Panc1 (cell line): ENCODE data around the gene GEMIN4. TPM values are rescaled to one million over a fixed set of nuclear protein-coding genes. Genes with fewer than 3 reads are reported as not detected.
"Not testable (repeated sequence)": the region's sequence is repeated elsewhere in the genome, so short reads cannot be mapped to it uniquely, and the experiment has no call there.

ENCODE experiments used
- ATAC-seq: fragments of 200-7000 bp; cut with Tn5 transposase; 2 replicates; pipeline ENCODE4 v1.9.1; 2020; ENCODE audit warnings: mild to moderate bottlenecking, moderate library complexity
- BruUV-seq: library from RNA; stranded (reverse); fragments of 400-500 nt; replicated peaks from 2 replicates; lab custom pipeline; 2021; lab: Mats Ljungman, UMichigan
- CTCF ChIA-PET: fragments of 300-600 bp; sonication (Branson Sonifier 250); formaldehyde crosslinking; loops from one replicate; lab custom pipeline; 2022; ENCODE audit warnings: antibody characterized with exemption; lab: Charles Lee
- POLR2A ChIA-PET: fragments of 300-600 bp; sonication (Branson Sonifier 250); formaldehyde crosslinking; loops from one replicate; lab custom pipeline; 2022; ENCODE audit warnings: antibody characterized with exemption; lab: Charles Lee
- DNase-seq: peaks from one replicate; pipeline ENCODE4 v3.0.0-alpha.2; 2010; ENCODE audit warnings: low read depth, low spot score
- H3K27ac ChIP-seq: 2 replicates; pipeline ENCODE4 v1.5.1; 2011; ENCODE audit warnings: mild to moderate bottlenecking, low read length, inconsistent platforms
- H3K27me3 ChIP-seq: fragments of 200-500 bp; sonication (Bioruptor generic); 2 replicates; pipeline ENCODE4 v1.6.0; 2014; ENCODE audit warnings: low read length, inconsistent platforms; ENCODE audit not compliant: control insufficient read depth, insufficient read depth
- H3K36me3 ChIP-seq: fragments of 200-500 bp; sonication (Bioruptor generic); 2 replicates; pipeline ENCODE4 v1.5.1; 2014; ENCODE audit warnings: inconsistent platforms, mild to moderate bottlenecking, low read length, moderate library complexity; ENCODE audit not compliant: control insufficient read depth, insufficient read depth
- H3K4me1 ChIP-seq: 2 replicates; pipeline ENCODE4 v1.5.1; 2011; ENCODE audit warnings: inconsistent platforms, mild to moderate bottlenecking, low read length, moderate library complexity; ENCODE audit not compliant: control insufficient read depth, insufficient read depth
- H3K4me3 ChIP-seq, 2 experiments: 2 replicates each; pipeline ENCODE4 v1.5.1; 2011 to 2012; ENCODE audit warnings: low read depth in 2 of 2, low read length in 2 of 2, mild to moderate bottlenecking in 2 of 2, inconsistent platforms in 1 of 2, moderate library complexity in 1 of 2
- H3K9me3 ChIP-seq: fragments of 200-500 bp; sonication (Bioruptor generic); 2 replicates; pipeline ENCODE4 v1.5.1; 2014; ENCODE audit warnings: low read depth, mild to moderate bottlenecking, inconsistent platforms, low read length, moderate library complexity; ENCODE audit not compliant: control insufficient read depth, insufficient read depth
- POLR2AphosphoS5 ChIP-seq: IDR thresholded peaks from 2 replicates; pipeline ENCODE4 v1.6.1; 2012; ENCODE audit warnings: mild to moderate bottlenecking, low read depth, low read length, moderate library complexity
- SIN3A ChIP-seq: IDR thresholded peaks from 2 replicates; pipeline ENCODE4 v1.6.1; 2012; ENCODE audit warnings: low read depth, mild to moderate bottlenecking, low read length, moderate library complexity, borderline replicate concordance; ENCODE audit not compliant: insufficient read depth
- TCF7L2 ChIP-seq: IDR thresholded peaks from 2 replicates; pipeline ENCODE4 v1.6.1; 2011; ENCODE audit warnings: mild to moderate bottlenecking, low read depth, low read length, inconsistent platforms
- in situ Hi-C: cut with HindIII; loops from 2 replicates; pipeline ENCODE4 v1.10.0; 2016; ENCODE audit warnings: low sequenced_read_pairs, low pct_unique_long_range_greater_than_20kb
- intact Hi-C: fragments of 100-400 bp; cut with micrococcal nuclease; formaldehyde crosslinking; loops from one replicate; pipeline ENCODE4 v1.10.0; 2022; ENCODE audit not compliant: unreplicated experiment
- total RNA-seq: library from RNA; stranded (reverse); gene quantifications from one replicate; pipeline ENCODE4 v1.2.1, GENCODE V29; 2021; ENCODE audit not compliant: unreplicated experiment
- TF ChIP-seq, protein P1 (sequence below): fragments of 450-650 bp; IDR thresholded peaks from 2 replicates; pipeline ENCODE4 v1.5.1; 2017; ENCODE audit warnings: mild to moderate bottlenecking
- TF ChIP-seq, protein P2 (sequence below), 2 experiments: IDR thresholded peaks; 2 replicates each; pipeline ENCODE4 v1.6.1; 2011 to 2012; ENCODE audit warnings: low read depth in 2 of 2, control low read depth in 1 of 2, low read length in 1 of 2, mild to moderate bottlenecking in 1 of 2, moderate library complexity in 1 of 2; ENCODE audit not compliant: insufficient read depth in 1 of 2

GEMIN4 gene
- total RNA-seq, 1 experiment from 2014 or later = 34.9 TPM

DNA sequence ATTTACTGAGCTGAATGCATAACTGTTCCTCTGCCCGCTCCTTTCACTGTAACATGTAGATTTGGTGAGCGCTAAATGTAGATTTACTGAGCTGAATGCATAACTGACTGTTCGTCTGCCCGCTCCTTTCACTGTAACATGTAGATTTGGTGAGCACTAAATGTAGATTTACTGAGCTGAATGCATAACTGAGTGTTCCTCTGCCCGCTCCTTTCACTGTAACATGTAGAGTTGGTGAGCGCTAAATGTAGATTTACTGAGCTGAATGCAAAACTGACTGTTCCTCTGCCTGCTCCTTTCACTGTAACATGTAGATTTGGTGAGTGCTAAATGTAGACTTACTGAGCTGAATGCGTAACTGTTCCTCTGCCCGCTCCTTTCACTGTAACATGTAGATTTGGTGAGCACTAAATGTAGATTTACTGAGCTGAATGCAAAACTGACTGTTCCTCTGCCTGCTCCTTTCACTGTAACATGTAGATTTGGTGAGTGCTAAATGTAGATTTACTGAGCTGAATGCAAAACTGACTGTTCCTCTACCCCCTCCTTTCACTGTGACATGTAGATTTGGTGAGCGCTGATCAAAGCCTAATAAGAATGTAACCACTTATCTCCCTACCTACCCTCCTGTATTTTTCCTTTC is 3.4 kb upstream of the GEMIN4 start:
- H3K36me3 ChIP-seq = peaks cover 15% of the 10 kb centered on the region
- CTCF ChIA-PET = interaction anchor here (0.6 kb wide), 1 partner anchor 224 kb away, joined by 3 read pairs; the partner anchor contains the start of gene NXN
- H3K4me1 ChIP-seq, ATAC-seq, in situ Hi-C loops, H3K27me3 ChIP-seq, H3K4me3 ChIP-seq, H3K27ac ChIP-seq, intact Hi-C loops, DNase-seq, POLR2A ChIA-PET, H3K9me3 ChIP-seq, BruUV-seq: not testable (repeated sequence)

DNA sequence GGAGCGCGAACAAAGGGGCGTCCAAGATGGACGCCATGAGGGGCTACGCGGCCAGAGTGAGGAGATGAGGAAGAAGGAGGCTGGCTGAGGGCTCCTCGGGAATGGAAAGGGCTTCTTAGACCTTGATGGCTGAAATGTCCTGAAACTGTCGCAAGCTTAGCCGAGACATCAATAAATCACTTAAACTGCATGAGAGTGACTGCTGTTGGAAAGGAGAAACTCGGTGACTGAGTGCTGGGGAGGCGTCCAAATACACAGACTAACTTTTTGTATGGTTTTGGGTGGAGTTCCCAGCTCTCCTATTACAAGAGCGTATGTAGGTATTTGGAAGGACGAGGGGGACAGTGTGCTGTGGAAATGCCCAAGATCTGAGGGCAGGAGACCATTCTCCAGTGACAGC is 1.4 kb upstream of the GEMIN4 start:
- ChIA-PET POLR2A (interaction anchor here (0.7 kb wide), 1 partner anchor 350 kb away, joined by 3 read pairs; no protein-coding TSS in a partner anchor), CTCF (interaction anchor here (0.5 kb wide), 1 partner anchor 188 kb away, joined by 3 read pairs; no protein-coding TSS in a partner anchor)

More for the DNA sequence above, 1.4 kb upstream of the GEMIN4 start:
- Histone ChIP-seq H3K36me3 (peaks cover 6% of the 10 kb centered on the region; the same call in 1 of the 2 replicates), H3K27me3 (no peaks in the 10 kb centered on the region), H3K27ac (no peak overlapping the region), H3K4me1 (peaks cover 4% of the 10 kb centered on the region), H3K4me3 (no peak overlapping the region), H3K9me3 (no peaks in the 10 kb centered on the region)
- no TSS peak for BruUV-seq
- ATAC-seq (no peak), DNase-seq (no peak)
- TF ChIP-seq TCF7L2 (no peak), POLR2AphosphoS5 (no peak), SIN3A (no peak)
- TF ChIP-seq, protein P1, sequence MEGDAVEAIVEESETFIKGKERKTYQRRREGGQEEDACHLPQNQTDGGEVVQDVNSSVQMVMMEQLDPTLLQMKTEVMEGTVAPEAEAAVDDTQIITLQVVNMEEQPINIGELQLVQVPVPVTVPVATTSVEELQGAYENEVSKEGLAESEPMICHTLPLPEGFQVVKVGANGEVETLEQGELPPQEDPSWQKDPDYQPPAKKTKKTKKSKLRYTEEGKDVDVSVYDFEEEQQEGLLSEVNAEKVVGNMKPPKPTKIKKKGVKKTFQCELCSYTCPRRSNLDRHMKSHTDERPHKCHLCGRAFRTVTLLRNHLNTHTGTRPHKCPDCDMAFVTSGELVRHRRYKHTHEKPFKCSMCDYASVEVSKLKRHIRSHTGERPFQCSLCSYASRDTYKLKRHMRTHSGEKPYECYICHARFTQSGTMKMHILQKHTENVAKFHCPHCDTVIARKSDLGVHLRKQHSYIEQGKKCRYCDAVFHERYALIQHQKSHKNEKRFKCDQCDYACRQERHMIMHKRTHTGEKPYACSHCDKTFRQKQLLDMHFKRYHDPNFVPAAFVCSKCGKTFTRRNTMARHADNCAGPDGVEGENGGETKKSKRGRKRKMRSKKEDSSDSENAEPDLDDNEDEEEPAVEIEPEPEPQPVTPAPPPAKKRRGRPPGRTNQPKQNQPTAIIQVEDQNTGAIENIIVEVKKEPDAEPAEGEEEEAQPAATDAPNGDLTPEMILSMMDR = no peak
- TF ChIP-seq, protein P2, sequence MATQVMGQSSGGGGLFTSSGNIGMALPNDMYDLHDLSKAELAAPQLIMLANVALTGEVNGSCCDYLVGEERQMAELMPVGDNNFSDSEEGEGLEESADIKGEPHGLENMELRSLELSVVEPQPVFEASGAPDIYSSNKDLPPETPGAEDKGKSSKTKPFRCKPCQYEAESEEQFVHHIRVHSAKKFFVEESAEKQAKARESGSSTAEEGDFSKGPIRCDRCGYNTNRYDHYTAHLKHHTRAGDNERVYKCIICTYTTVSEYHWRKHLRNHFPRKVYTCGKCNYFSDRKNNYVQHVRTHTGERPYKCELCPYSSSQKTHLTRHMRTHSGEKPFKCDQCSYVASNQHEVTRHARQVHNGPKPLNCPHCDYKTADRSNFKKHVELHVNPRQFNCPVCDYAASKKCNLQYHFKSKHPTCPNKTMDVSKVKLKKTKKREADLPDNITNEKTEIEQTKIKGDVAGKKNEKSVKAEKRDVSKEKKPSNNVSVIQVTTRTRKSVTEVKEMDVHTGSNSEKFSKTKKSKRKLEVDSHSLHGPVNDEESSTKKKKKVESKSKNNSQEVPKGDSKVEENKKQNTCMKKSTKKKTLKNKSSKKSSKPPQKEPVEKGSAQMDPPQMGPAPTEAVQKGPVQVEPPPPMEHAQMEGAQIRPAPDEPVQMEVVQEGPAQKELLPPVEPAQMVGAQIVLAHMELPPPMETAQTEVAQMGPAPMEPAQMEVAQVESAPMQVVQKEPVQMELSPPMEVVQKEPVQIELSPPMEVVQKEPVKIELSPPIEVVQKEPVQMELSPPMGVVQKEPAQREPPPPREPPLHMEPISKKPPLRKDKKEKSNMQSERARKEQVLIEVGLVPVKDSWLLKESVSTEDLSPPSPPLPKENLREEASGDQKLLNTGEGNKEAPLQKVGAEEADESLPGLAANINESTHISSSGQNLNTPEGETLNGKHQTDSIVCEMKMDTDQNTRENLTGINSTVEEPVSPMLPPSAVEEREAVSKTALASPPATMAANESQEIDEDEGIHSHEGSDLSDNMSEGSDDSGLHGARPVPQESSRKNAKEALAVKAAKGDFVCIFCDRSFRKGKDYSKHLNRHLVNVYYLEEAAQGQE (IDR thresholded peaks at IDR 0.05; ENCODE audit: insufficient read depth in 1 of 2, low read depth in 2 of 2, low read length in 1 of 2) = no peak
- in situ Hi-C loops = no loop called here
- intact Hi-C loops = no loop called here
